GM12891 (cell line): ENCODE measurements around the gene FAM241A.

ENCODE experiments used
- POLR2A ChIP-seq: IDR thresholded peaks from 2 replicates; pipeline ENCODE4 v1.6.1; 2011; ENCODE audit warnings: low read depth, low read length, control low read depth
- POLR2AphosphoS5 ChIP-seq: IDR thresholded peaks from 2 replicates; pipeline ENCODE4 v1.6.1; 2011; ENCODE audit warnings: low read depth, low read length, control low read depth
- POU2F2 ChIP-seq: IDR thresholded peaks from 2 replicates; pipeline ENCODE4 v1.6.1; 2011; ENCODE audit warnings: low read depth, mild to moderate bottlenecking, control low read depth, low read length, moderate library complexity
- TAF1 ChIP-seq: IDR thresholded peaks from 2 replicates; pipeline ENCODE4 v1.6.1; 2011; ENCODE audit warnings: low read depth, low read length, control low read depth

GRCh38 chr4:112231779-112232713 is 86.8 kb downstream of the FAM241A start, which contains the start of gene AP1AR:
- TF ChIP-seq POLR2A (peak; percentile 89), POLR2AphosphoS5 (peak; percentile 92), TAF1 (peak; percentile 60), POU2F2 (0 out of 2 replicates have a peak, but pooled peaks have one; percentile 69)
